ENCODE measurements around the gene IL2RA.

DNA sequence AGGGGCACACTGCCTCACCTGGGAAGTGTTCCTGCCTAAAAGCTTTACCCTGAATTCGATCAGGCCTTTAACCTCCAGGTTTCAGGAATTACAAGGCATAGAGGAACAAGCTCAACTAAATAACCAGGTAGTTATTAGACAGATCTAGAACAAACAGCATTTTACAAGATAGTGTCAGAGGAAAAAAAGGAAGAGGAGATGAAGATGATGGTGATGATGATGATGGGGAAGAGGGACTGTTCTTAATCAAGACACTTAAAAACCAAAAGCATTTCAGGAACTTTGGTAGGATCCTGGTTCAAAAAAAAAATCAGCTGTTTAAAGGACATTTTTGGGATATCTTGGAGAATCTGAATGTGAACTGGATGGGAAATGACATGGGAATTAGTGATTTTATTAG is 38.2 kb upstream of the IL2RA start:
- TF ChIP-seq, protein P1, sequence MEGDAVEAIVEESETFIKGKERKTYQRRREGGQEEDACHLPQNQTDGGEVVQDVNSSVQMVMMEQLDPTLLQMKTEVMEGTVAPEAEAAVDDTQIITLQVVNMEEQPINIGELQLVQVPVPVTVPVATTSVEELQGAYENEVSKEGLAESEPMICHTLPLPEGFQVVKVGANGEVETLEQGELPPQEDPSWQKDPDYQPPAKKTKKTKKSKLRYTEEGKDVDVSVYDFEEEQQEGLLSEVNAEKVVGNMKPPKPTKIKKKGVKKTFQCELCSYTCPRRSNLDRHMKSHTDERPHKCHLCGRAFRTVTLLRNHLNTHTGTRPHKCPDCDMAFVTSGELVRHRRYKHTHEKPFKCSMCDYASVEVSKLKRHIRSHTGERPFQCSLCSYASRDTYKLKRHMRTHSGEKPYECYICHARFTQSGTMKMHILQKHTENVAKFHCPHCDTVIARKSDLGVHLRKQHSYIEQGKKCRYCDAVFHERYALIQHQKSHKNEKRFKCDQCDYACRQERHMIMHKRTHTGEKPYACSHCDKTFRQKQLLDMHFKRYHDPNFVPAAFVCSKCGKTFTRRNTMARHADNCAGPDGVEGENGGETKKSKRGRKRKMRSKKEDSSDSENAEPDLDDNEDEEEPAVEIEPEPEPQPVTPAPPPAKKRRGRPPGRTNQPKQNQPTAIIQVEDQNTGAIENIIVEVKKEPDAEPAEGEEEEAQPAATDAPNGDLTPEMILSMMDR (IDR thresholded peaks at IDR 0.05): no peak
- no peak for TF ChIP-seq POLR2A (IDR thresholded peaks at IDR 0.05)
